Pancreas (tissue), 10 donors: ENCODE data around the gene PRKCA. TPM values are rescaled to one million over a fixed set of nuclear protein-coding genes. Genes with fewer than 3 reads are reported as not detected.

ENCODE experiments used
- ATAC-seq, 4 donors: fragments of 200-7000 bp; cut with Tn5 transposase; one replicate each; pipeline versions ENCODE4 v1.8.0 to v1.9.1; 2020; ENCODE audit warnings: mild to moderate bottlenecking in 4 of 4, moderate library complexity in 4 of 4
- DNase-seq, 6 donors: peaks; one replicate each; pipeline ENCODE4 v3.0.0-alpha.2; 2020
- FAIRE-seq: peaks from 2 replicates; lab custom pipeline; 2012; peaks lifted over from hg19 to GRCh38; lab: Jason Lieb, UNC
- H3K27ac ChIP-seq, 4 donors: fragments of 200-600 bp; sonication (generic); 1 replicate in 3 of 4; 2 replicates in 1 of 4; pipeline versions ENCODE4 v1.5.0 to v1.8.0; 2020
- H3K27me3 ChIP-seq, 4 donors: fragments of 200-600 bp; one replicate each; pipeline ENCODE4 v1.8.0; 2021
- H3K36me3 ChIP-seq, 3 donors: fragments of 200-600 bp; sonication (generic) in 1 of 3; one replicate each; pipeline versions ENCODE4 v1.5.0 to v1.8.0; 2020 to 2021
- H3K4me1 ChIP-seq, 3 donors: fragments of 200-600 bp; one replicate each; pipeline ENCODE4 v1.8.0; 2021
- H3K4me3 ChIP-seq, 4 donors: fragments of 200-600 bp; sonication (generic) in 2 of 4; one replicate each; pipeline versions ENCODE4 v1.5.0 to v1.8.0; 2020 to 2021
- H3K9me3 ChIP-seq, 4 donors: fragments of 200-600 bp; one replicate each; pipeline ENCODE4 v1.8.0; 2021
- CTCF ChIP-seq, 4 donors: fragments of 200-600 bp; sonication (generic) in 3 of 4; IDR thresholded peaks; one replicate each; pipeline versions ENCODE4 v1.5.0 to v1.8.0; 2021; ENCODE audit warnings: antibody characterized with exemption in 4 of 4
- WGBS, 2 donors: extraction: QIAGEN DNeasy Blood & Tissue Kit; methylation state at CpG; one replicate each; pipeline ENCODE4 v1.1.7; 2013; 5-methylcytosine and 5-hydroxymethylcytosine counted together
- intact Hi-C, 3 donors: fragments of 100-400 bp; cut with DNase I; formaldehyde crosslinking; loops; one replicate each; pipeline versions ENCODE4 v1.11.1 to v1.14.2; 2022
- polyA plus RNA-seq, 2 donors: library from polyadenylated mRNA; stranded (reverse); fragments of 200-250 nt; gene quantifications; one replicate each; pipeline ENCODE4 v1.2.3, GENCODE V29; 2013
- total RNA-seq, 6 donors: library from RNA; stranded (reverse); fragmentation: NEBNext Ultra II Directional in 4 of 6; extraction: Animal tissue kit (Norgen Biotek cat#: 25700) in 4 of 6; gene quantifications; one replicate each; pipeline versions ENCODE4 v1.2.1 to v1.2.4, GENCODE V29; 2021 to 2023
- donor health status: healthy with polysubstance abuse.
- donor health status: DM: no; HTN: no; CAD: no; lungs with moderate emphysema.
- donor health status: DM: no; HTN: no; CAD: no.
- donor health status: control.
- donor health status: control.
- donor health status: Bipolar disorder and iron deficiency.
- donor health status: DM: yes; HTN: yes; CAD: no.
- donor health status: DM: no; HTN: no; CAD: no.
- donor health status: DM: no; HTN: no; CAD: no.
- donor health status: DM: yes; HTN: yes; CAD: no.

The PRKCA gene
- total and polyA plus RNA-seq, 8 donors: 3.5 to 22.3 (median 10.2) TPM

GRCh38 chr17:66260688-66261087 is 41.7 kb upstream of the PRKCA start:
- no peaks in the 10 kb centered on the region for H3K36me3 ChIP-seq
- no peak for TF ChIP-seq CTCF (IDR thresholded peaks at IDR 0.05)

GRCh38 chr17:66262767-66263166 is 39.6 kb upstream of the PRKCA start:
- no peak overlapping the region for H3K27ac ChIP-seq
- intact Hi-C loops: no loop called here
- WGBS, 2 donors: 43 to 45% methylated on average over 2 of the region's 2 CpGs
- ATAC-seq (no peak), FAIRE-seq (no peak), DNase-seq (no peak)
- TF ChIP-seq CTCF (IDR thresholded peaks at IDR 0.05): no peak
- no peaks in the 10 kb centered on the region for H3K36me3 ChIP-seq
- no peaks in the 10 kb centered on the region for H3K27me3 ChIP-seq
- no peak overlapping the region for H3K4me3 ChIP-seq
- H3K9me3 ChIP-seq: no peaks in the 10 kb centered on the region
- H3K4me1 ChIP-seq: no peaks in the 10 kb centered on the region

More at GRCh38 chr17:66260688-66261087, 41.7 kb upstream of the PRKCA start:
- DNase-seq (no peak), FAIRE-seq (no peak), ATAC-seq (no peak)
- Histone ChIP-seq H3K4me3 (no peak overlapping the region), H3K27me3 (no peaks in the 10 kb centered on the region), H3K4me1 (no peaks in the 10 kb centered on the region), H3K27ac (no peak overlapping the region), H3K9me3 (no peaks in the 10 kb centered on the region)
- intact Hi-C loops: no loop called here
- WGBS, 2 donors: 92 to 94% methylated on average over 1 of the region's 1 CpG

GRCh38 chr17:66264696-66265095 is 37.7 kb upstream of the PRKCA start:
- TF ChIP-seq CTCF (IDR thresholded peaks at IDR 0.05): no peak
- 85 to 90% methylated on average over 5 of the region's 5 CpGs for WGBS, 2 donors
- H3K4me1 ChIP-seq: no peaks in the 10 kb centered on the region
- no peaks in the 10 kb centered on the region for H3K27me3 ChIP-seq
- ATAC-seq: no peak
- H3K9me3 ChIP-seq: no peaks in the 10 kb centered on the region
- H3K36me3 ChIP-seq: no peaks in the 10 kb centered on the region
- H3K27ac ChIP-seq: no peak overlapping the region
- intact Hi-C loops: no loop called here
- FAIRE-seq: no peak
- DNase-seq: no peak
- no peak overlapping the region for H3K4me3 ChIP-seq

- no peak overlapping the region for H3K27ac ChIP-seq
- WGBS, 2 donors: 71 to 78% methylated on average over 8 of the region's 8 CpGs
- intact Hi-C loops: no loop called here
- ATAC-seq (no peak), DNase-seq (no peak), FAIRE-seq (no peak)
- H3K36me3 ChIP-seq: no peaks in the 10 kb centered on the region
- no peak overlapping the region for H3K4me3 ChIP-seq
- no peak for TF ChIP-seq CTCF (IDR thresholded peaks at IDR 0.05)
- H3K4me1 ChIP-seq: peaks cover 0 to 4% (median 0%) of the 10 kb centered on the region in 3 donors
- no peaks in the 10 kb centered on the region for H3K9me3 ChIP-seq
- no peaks in the 10 kb centered on the region for H3K27me3 ChIP-seq
Observed at GRCh38 chr17:66268247-66268927, 34.0 kb upstream of the PRKCA start.

- no peaks in the 10 kb centered on the region for H3K36me3 ChIP-seq
- H3K27me3 ChIP-seq: no peaks in the 10 kb centered on the region
- no peak for DNase-seq
- TF ChIP-seq CTCF (IDR thresholded peaks at IDR 0.05): no peak
- H3K4me1 ChIP-seq: peaks cover 0 to 4% (median 0%) of the 10 kb centered on the region in 3 donors
- H3K4me3 ChIP-seq: no peak overlapping the region
- WGBS, 2 donors: 74 to 87% methylated on average over 2 of the region's 2 CpGs
- no peak for ATAC-seq
- intact Hi-C loops: no loop called here
- H3K9me3 ChIP-seq: no peaks in the 10 kb centered on the region
- no peak for FAIRE-seq
- no peak overlapping the region for H3K27ac ChIP-seq
Observed at GRCh38 chr17:66270106-66270505, 32.3 kb upstream of the PRKCA start.
